IMR-90 (cell line): ENCODE measurements around the gene PDLIM1. TPM values are rescaled to one million over a fixed set of nuclear protein-coding genes. Genes with fewer than 3 reads are reported as not detected.
A peak's percentile ranks its signal among the peaks of the same experiment; 100 is the strongest.

ENCODE experiments used
- ATAC-seq: fragments of 200-7000 bp; cut with Tn5 transposase; 2 replicates; pipeline ENCODE4 v1.9.1; 2020; ENCODE audit warnings: low read depth, mild to moderate bottlenecking, moderate library complexity
- BruUV-seq: library from RNA; stranded (reverse); fragments of 400-500 nt; replicated peaks from 2 replicates; lab custom pipeline; 2021; lab: Mats Ljungman, UMichigan
- CTCF ChIA-PET: fragments of 300-600 bp; formaldehyde crosslinking; extraction: SDS; loops from one replicate; lab custom pipeline; 2021; ENCODE audit warnings: antibody characterized with exemption; lab: Yijun Ruan, JAX
- POLR2A ChIA-PET: fragments of 300-600 bp; sonication (Branson Sonifier 250); formaldehyde crosslinking; loops from one replicate; lab custom pipeline; 2022; ENCODE audit warnings: antibody characterized with exemption; ENCODE audit not compliant: unreplicated experiment; lab: Charles Lee
- DNase-seq: peaks from one replicate; pipeline ENCODE4 v3.0.0; 2013
- H2AFZ ChIP-seq: replicated peaks from 2 replicates; pipeline ENCODE3; 2013; ENCODE audit warnings: low read length, mild to moderate bottlenecking; ENCODE audit not compliant: poor library complexity
- H2AK5ac ChIP-seq: 2 replicates; pipeline ENCODE4 v1.6.1; 2013; ENCODE audit warnings: low read depth, low read length, inconsistent platforms
- H2AK9ac ChIP-seq: replicated peaks from 2 replicates; pipeline ENCODE3; 2013; ENCODE audit warnings: mild to moderate bottlenecking, low read depth, low read length, moderate library complexity; ENCODE audit not compliant: poor library complexity
- H2BK120ac ChIP-seq: 2 replicates; pipeline ENCODE4 v1.6.1; 2013; ENCODE audit warnings: low read depth, low read length, inconsistent platforms
- H2BK15ac ChIP-seq: 3 replicates; pipeline ENCODE4 v1.6.1; 2013; ENCODE audit warnings: low read depth, low read length, inconsistent platforms
- H2BK20ac ChIP-seq: 2 replicates; pipeline ENCODE4 v1.6.1; 2013; ENCODE audit warnings: low read depth, mild to moderate bottlenecking, inconsistent platforms, low read length, moderate library complexity
- H2BK5ac ChIP-seq: 2 replicates; pipeline ENCODE4 v1.6.1; 2013; ENCODE audit warnings: mild to moderate bottlenecking, low read depth, low read length, inconsistent platforms; ENCODE audit not compliant: poor library complexity, severe bottlenecking
- H3K14ac ChIP-seq: replicated peaks from 2 replicates; pipeline ENCODE4 v1.6.1; 2013; ENCODE audit warnings: low read depth, low read length, inconsistent platforms
- H3K18ac ChIP-seq: 2 replicates; pipeline ENCODE4 v1.6.1; 2013; ENCODE audit warnings: low read depth, low read length, control low read depth
- H3K23ac ChIP-seq: 2 replicates; pipeline ENCODE4 v1.6.1; 2013; ENCODE audit warnings: low read depth, low read length, inconsistent platforms
- H3K27ac ChIP-seq: 2 replicates; pipeline ENCODE4 v1.5.1; 2013; ENCODE audit warnings: mild to moderate bottlenecking, control low read depth, low read length; ENCODE audit not compliant: insufficient read depth
- H3K27me3 ChIP-seq: 2 replicates; pipeline ENCODE4 v1.6.1; 2013; ENCODE audit warnings: low read length; ENCODE audit not compliant: control insufficient read depth, insufficient read depth
- H3K36me3 ChIP-seq: 2 replicates; pipeline ENCODE4 v1.6.1; 2013; ENCODE audit warnings: low read length, mixed read lengths; ENCODE audit not compliant: control insufficient read depth, insufficient read depth
- H3K4ac ChIP-seq: 2 replicates; pipeline ENCODE4 v1.6.1; 2013; ENCODE audit warnings: low read depth, low read length, inconsistent platforms
- H3K4me1 ChIP-seq: 2 replicates; pipeline ENCODE4 v1.6.1; 2013; ENCODE audit warnings: low read length, mixed read lengths; ENCODE audit not compliant: control insufficient read depth, insufficient read depth
- H3K4me2 ChIP-seq: 2 replicates; pipeline ENCODE4 v1.6.1; 2013; ENCODE audit warnings: low read depth, mild to moderate bottlenecking, control low read depth, low read length, moderate library complexity
- H3K4me3 ChIP-seq: 2 replicates; pipeline ENCODE4 v1.5.1; 2013; ENCODE audit warnings: low read depth, mild to moderate bottlenecking, control low read depth, low read length, moderate library complexity; ENCODE audit not compliant: insufficient read depth
- H3K56ac ChIP-seq: 2 replicates; pipeline ENCODE4 v1.6.1; 2013; ENCODE audit warnings: low read length, inconsistent platforms; ENCODE audit not compliant: insufficient read depth; ENCODE audit errors: extremely low read depth
- H3K79me1 ChIP-seq, 2 experiments: 2 replicates each; pipeline ENCODE4 v1.6.1; 2013; ENCODE audit warnings: low read length in 2 of 2, inconsistent platforms in 1 of 2, low read depth in 1 of 2
- H3K9ac ChIP-seq: 2 replicates; pipeline ENCODE4 v1.6.1; 2013; ENCODE audit warnings: low read depth, low read length, control low read depth
- H3K9me1 ChIP-seq: 2 replicates; pipeline ENCODE4 v1.6.1; 2013; ENCODE audit warnings: low read length, inconsistent platforms; ENCODE audit not compliant: insufficient read depth
- H3K9me3 ChIP-seq: 2 replicates; pipeline ENCODE4 v1.6.1; 2013; ENCODE audit warnings: low read length; ENCODE audit not compliant: control insufficient read depth, insufficient read depth
- H4K20me1 ChIP-seq: 2 replicates; pipeline ENCODE4 v1.6.1; 2013; ENCODE audit warnings: low read length, inconsistent platforms; ENCODE audit not compliant: insufficient read depth
- H4K5ac ChIP-seq: 2 replicates; pipeline ENCODE4 v1.6.1; 2013; ENCODE audit warnings: mild to moderate bottlenecking, low read depth, low read length, control low read depth
- H4K8ac ChIP-seq, 2 experiments: 2 replicates each; pipeline ENCODE4 v1.6.1; 2013; ENCODE audit warnings: low read depth in 2 of 2, low read length in 2 of 2, control low read depth in 1 of 2, inconsistent platforms in 1 of 2
- H4K91ac ChIP-seq: 2 replicates; pipeline ENCODE4 v1.6.1; 2013; ENCODE audit warnings: low read depth, low read length, inconsistent platforms; ENCODE audit not compliant: insufficient read depth
- BHLHE40 ChIP-seq: fragments of 150-350 bp; IDR thresholded peaks from 2 replicates; pipeline ENCODE4 v1.6.1; 2016; ENCODE audit warnings: mild to moderate bottlenecking, low read depth, low read length
- CEBPB ChIP-seq: IDR thresholded peaks from 2 replicates; pipeline ENCODE4 v1.6.1; 2012; ENCODE audit warnings: low read depth, low read length, improper control_type of control experiment
- CHD1 ChIP-seq: IDR thresholded peaks from 2 replicates; pipeline ENCODE4 v1.6.1; 2012; ENCODE audit warnings: low read depth, low read length, improper control_type of control experiment
- CTCF ChIP-seq: conservative IDR thresholded peaks from 2 replicates; pipeline ENCODE4 v1.5.1; 2012; ENCODE audit warnings: mild to moderate bottlenecking, low read depth, low read length, improper control_type of control experiment
- FOS ChIP-seq: fragments of 150-350 bp; IDR thresholded peaks from 2 replicates; pipeline ENCODE4 v1.6.1; 2016; ENCODE audit warnings: low read depth, low read length
- MAFK ChIP-seq: IDR thresholded peaks from 2 replicates; pipeline ENCODE4 v1.6.1; 2012; ENCODE audit warnings: low read depth, low read length, improper control_type of control experiment
- MAZ ChIP-seq: IDR thresholded peaks from 2 replicates; pipeline ENCODE4 v1.6.1; 2012; ENCODE audit warnings: low read depth, mild to moderate bottlenecking, low read length, improper control_type of control experiment, moderate library complexity, borderline replicate concordance
- MXI1 ChIP-seq: IDR thresholded peaks from 2 replicates; pipeline ENCODE4 v1.6.1; 2012; ENCODE audit warnings: low read depth, mild to moderate bottlenecking, low read length, moderate library complexity, borderline replicate concordance
- NFE2L2 ChIP-seq: fragments of 150-350 bp; IDR thresholded peaks from 2 replicates; pipeline ENCODE4 v1.6.1; 2016; ENCODE audit warnings: low read depth, mild to moderate bottlenecking, low read length
- POLR2A ChIP-seq: IDR thresholded peaks from 2 replicates; pipeline ENCODE4 v1.6.1; 2012; ENCODE audit warnings: mild to moderate bottlenecking, low read depth, low read length
- RAD21 ChIP-seq: IDR thresholded peaks from 2 replicates; pipeline ENCODE4 v1.6.1; 2012; ENCODE audit warnings: low read length, improper control_type of control experiment
- RCOR1 ChIP-seq: IDR thresholded peaks from 2 replicates; pipeline ENCODE4 v1.6.1; 2012; ENCODE audit warnings: mild to moderate bottlenecking, low read length, improper control_type of control experiment; ENCODE audit not compliant: insufficient replicate concordance
- RFX5 ChIP-seq: IDR thresholded peaks from 2 replicates; pipeline ENCODE4 v1.8.0; 2012; ENCODE audit warnings: low read depth, mild to moderate bottlenecking, low read length, moderate library complexity
- SMC3 ChIP-seq: fragments of 150-350 bp; IDR thresholded peaks from 2 replicates; pipeline ENCODE4 v1.6.1; 2016; ENCODE audit warnings: low read depth, mild to moderate bottlenecking, antibody characterized with exemption, low read length, moderate library complexity
- USF2 ChIP-seq: fragments of 150-350 bp; IDR thresholded peaks from 2 replicates; pipeline ENCODE4 v1.6.1; 2017; ENCODE audit warnings: mild to moderate bottlenecking, antibody characterized with exemption, low read length, low read depth
- WGBS, 2 experiments: methylation state at CpG; one replicate each; pipeline versions ENCODE4 v1.1.5 to v1.1.7; 2013; ENCODE audit warnings: missing lambda C conversion rate in 2 of 2; ENCODE audit not compliant: insufficient read length in 1 of 2; ENCODE audit errors: extremely low coverage in 2 of 2; 5-methylcytosine and 5-hydroxymethylcytosine counted together
- dilution Hi-C: fragments of 300-500 bp; cut with HindIII; formaldehyde crosslinking; loops from one replicate; pipeline ENCODE4 v1.14.3; 2018; ENCODE audit warnings: low sequenced_read_pairs; ENCODE audit not compliant: unreplicated experiment
- in situ Hi-C: fragments of 300-500 bp; cut with MboI; formaldehyde crosslinking; loops from 3 replicates; pipeline ENCODE4 v1.14.3; 2019; ENCODE audit warnings: low sequenced_read_pairs, inconsistent platforms, mixed read lengths
- intact Hi-C: fragments of 100-400 bp; cut with micrococcal nuclease; formaldehyde crosslinking; loops from 2 replicates; pipeline ENCODE4 v1.10.0; 2022
- polyA plus RNA-seq, 3 experiments: library from polyadenylated mRNA; depleted of rRNA; stranded (reverse); fragments of >200 nt; gene quantifications; 2 replicates each; pipeline ENCODE4 v1.2.3, GENCODE V29; 2012; ENCODE audit warnings: low replicate concordance in 1 of 3
- total RNA-seq: library from RNA; depleted of rRNA; stranded (reverse); fragments of >200 nt; gene quantifications from 2 replicates; pipeline ENCODE4 v1.2.3, GENCODE V29; 2012
- TF ChIP-seq, protein P1 (sequence below): fragments of 150-350 bp; IDR thresholded peaks from 2 replicates; pipeline ENCODE4 v1.6.1; 2016; ENCODE audit warnings: low read depth, mild to moderate bottlenecking, low read length, moderate library complexity, borderline replicate concordance

The PDLIM1 gene
- total and polyA plus RNA-seq, 2 of the 4 experiments (the other 2 are of a cell fraction): 30.1 to 187 TPM

DNA sequence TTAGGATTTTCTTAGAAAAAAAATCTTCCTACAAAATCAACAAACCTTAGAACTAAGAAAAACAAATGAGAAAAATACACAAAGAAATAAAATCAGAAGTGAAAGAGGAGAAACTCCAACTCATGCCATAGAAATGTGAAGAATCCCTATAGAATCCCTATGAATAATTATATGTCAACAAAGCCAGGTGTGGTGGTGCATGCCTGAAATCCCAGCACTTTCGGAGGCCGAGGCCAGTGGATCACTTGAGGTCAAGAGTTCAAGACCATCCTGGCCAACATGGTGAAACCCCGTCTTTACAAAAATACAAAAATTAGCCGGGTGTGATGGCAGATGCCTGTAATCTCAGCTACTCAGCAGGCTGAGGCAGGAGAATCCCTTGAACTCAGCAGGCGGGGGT lies 69.7 kb downstream of the PDLIM1 start:
- H2AK5ac ChIP-seq: no peak overlapping the region
- no peak overlapping the region for H2BK20ac ChIP-seq
- no peak overlapping the region; the same call in 2 of the 3 replicates for H2BK15ac ChIP-seq
- BruUV-seq: no TSS peak
- peak overlapping the region; percentile 12 for H3K18ac ChIP-seq
- intact Hi-C loops (no loop called here), in situ Hi-C loops (no loop called here), dilution Hi-C loops (no loop called here)
- H3K4me2 ChIP-seq: peak overlapping the region; percentile 21; the same call in 1 of the 2 replicates
- no peak overlapping the region for H3K9ac ChIP-seq
- no peak overlapping the region for H4K5ac ChIP-seq
- no peak overlapping the region for H3K14ac ChIP-seq
- H3K27ac ChIP-seq: peak overlapping the region; percentile 13; the same call in 1 of the 2 replicates
- H3K27me3 ChIP-seq: no peaks in the 10 kb centered on the region
- no peak overlapping the region for H3K23ac ChIP-seq
- H2AFZ ChIP-seq: no peak overlapping the region
- H2AK9ac ChIP-seq: no peak overlapping the region
- H4K91ac ChIP-seq: no peak overlapping the region
- peak overlapping the region; percentile 41; the same call in 1 of the 2 replicates for H2BK120ac ChIP-seq
- WGBS, 2 experiments: no CpG with 5 or more reads among the region's 5 CpGs
- no peaks in the 10 kb centered on the region for H3K9me3 ChIP-seq
- no peaks in the 10 kb centered on the region for H3K79me1 ChIP-seq
- peaks cover 10% of the 10 kb centered on the region for H3K4me1 ChIP-seq
- peak overlapping the region; percentile 64; the same call in 1 of the 2 replicates for H3K4ac ChIP-seq
- H3K36me3 ChIP-seq: no peaks in the 10 kb centered on the region
- TF ChIP-seq CHD1: no peak
- TF ChIP-seq RCOR1: no peak
- no peak for TF ChIP-seq BHLHE40
- no peak for TF ChIP-seq RAD21
- no peak for TF ChIP-seq MXI1
- no peak for TF ChIP-seq CTCF
- TF ChIP-seq CEBPB: no peak
- no peak for TF ChIP-seq MAZ
- no peak for TF ChIP-seq NFE2L2
- no peak for TF ChIP-seq MAFK
- no peak for TF ChIP-seq SMC3
- TF ChIP-seq RFX5: no peak
- TF ChIP-seq USF2: no peak
- no peak for TF ChIP-seq FOS
- TF ChIP-seq, protein P1, sequence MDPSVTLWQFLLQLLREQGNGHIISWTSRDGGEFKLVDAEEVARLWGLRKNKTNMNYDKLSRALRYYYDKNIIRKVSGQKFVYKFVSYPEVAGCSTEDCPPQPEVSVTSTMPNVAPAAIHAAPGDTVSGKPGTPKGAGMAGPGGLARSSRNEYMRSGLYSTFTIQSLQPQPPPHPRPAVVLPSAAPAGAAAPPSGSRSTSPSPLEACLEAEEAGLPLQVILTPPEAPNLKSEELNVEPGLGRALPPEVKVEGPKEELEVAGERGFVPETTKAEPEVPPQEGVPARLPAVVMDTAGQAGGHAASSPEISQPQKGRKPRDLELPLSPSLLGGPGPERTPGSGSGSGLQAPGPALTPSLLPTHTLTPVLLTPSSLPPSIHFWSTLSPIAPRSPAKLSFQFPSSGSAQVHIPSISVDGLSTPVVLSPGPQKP: no peak
- TF ChIP-seq POLR2A: no peak
- POLR2A ChIA-PET: no interaction called here
- H3K56ac ChIP-seq: no peak overlapping the region
- no peaks in the 10 kb centered on the region for H4K20me1 ChIP-seq
- DNase-seq: peak; percentile 44
- ATAC-seq: peak; percentile 65
- H3K9me1 ChIP-seq: no peaks in the 10 kb centered on the region
- peak overlapping the region; percentile 46 for H2BK5ac ChIP-seq
- CTCF ChIA-PET: interaction anchor here (0.6 to 1.2 kb wide), 2 partner anchors 20 to 230 kb away, joined by 3 to 5 read pairs; no protein-coding TSS in a partner anchor
- no peak overlapping the region for H3K4me3 ChIP-seq
- H4K8ac ChIP-seq: 0 out of 4 replicates have a peak overlapping the region, but pooled peaks of 1 of the 2 experiments have one; percentile 57
